ENCODE data around the gene SIAH3.

GRCh38 chr13:45849408-45849807 is 2.1 kb downstream of the SIAH3 start:
- no peak for TF ChIP-seq EZH2phosphoT487 (IDR thresholded peaks at IDR 0.05; ENCODE audit: borderline replicate concordance, low read length)
- no peak for TF ChIP-seq CTCF (conservative IDR thresholded peaks at IDR 0.05; ENCODE audit: low read depth, low read length)
- no peak for TF ChIP-seq EZH2 (IDR thresholded peaks at IDR 0.05; ENCODE audit: low read length, unreplicated experiment)

Data from PC-3 (cell line).